GM12892 (cell line): ENCODE measurements around the gene CNTNAP2.

Source experiments
- POLR2A ChIP-seq: IDR thresholded peaks from 2 replicates; pipeline ENCODE4 v1.6.1; 2011; ENCODE audit warnings: low read depth, low read length, control low read depth
- POLR2AphosphoS5 ChIP-seq: IDR thresholded peaks from 2 replicates; pipeline ENCODE4 v1.6.1; 2011; ENCODE audit warnings: low read depth, low read length, control low read depth
- TAF1 ChIP-seq: IDR thresholded peaks from 2 replicates; pipeline ENCODE4 v1.6.1; 2011; ENCODE audit warnings: low read depth, mild to moderate bottlenecking, control low read depth, low read length, borderline replicate concordance

DNA sequence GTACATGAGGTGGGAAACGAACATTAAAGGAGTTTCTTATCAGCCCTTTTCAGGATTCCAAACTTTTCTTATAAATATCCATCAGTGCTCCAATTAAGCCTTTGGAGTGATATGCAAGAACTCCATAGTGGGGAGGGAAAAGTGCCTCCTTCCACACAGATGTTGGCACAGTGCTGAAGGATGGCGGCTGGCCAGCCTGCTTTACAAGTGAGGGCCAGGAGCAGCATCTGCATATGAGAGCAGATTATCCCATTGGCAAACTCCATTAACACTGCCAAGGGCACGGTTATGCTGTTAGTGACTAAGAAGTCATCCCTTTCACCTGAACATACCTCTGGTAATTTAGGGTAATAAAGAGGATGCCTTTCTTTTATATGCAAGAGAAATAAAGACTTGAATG, 543.1 kb downstream of the CNTNAP2 start:
- no peak for TF ChIP-seq POLR2AphosphoS5
- no peak for TF ChIP-seq POLR2A
- TF ChIP-seq TAF1 = no peak
